PFSK-1 (cell line): ENCODE results near the gene TMEM212.
A peak's percentile ranks its signal among the peaks of the same experiment; 100 is the strongest.

Source experiments
- FOXP2 ChIP-seq: optimal IDR thresholded peaks from 2 replicates; pipeline ENCODE3; 2011; ENCODE audit warnings: borderline replicate concordance, control low read depth, inconsistent platforms; ENCODE audit not compliant: insufficient read depth; ENCODE audit errors: extremely low read length, extremely low read depth
- POLR2AphosphoS5 ChIP-seq: IDR thresholded peaks from 2 replicates; pipeline ENCODE4 v1.6.1; 2012; ENCODE audit warnings: low read depth, mild to moderate bottlenecking, control low read depth, low read length, moderate library complexity
- REST ChIP-seq, 2 experiments: IDR thresholded peaks; 2 replicates each; pipeline versions ENCODE4 v1.6.1 to v1.8.0; 2011 to 2012; ENCODE audit warnings: low read depth in 2 of 2, low read length in 2 of 2, control low read depth in 1 of 2, inconsistent platforms in 1 of 2, mild to moderate bottlenecking in 1 of 2, moderate library complexity in 1 of 2; ENCODE audit not compliant: insufficient read depth in 1 of 2
- SIN3A ChIP-seq: IDR thresholded peaks from 2 replicates; pipeline ENCODE4 v1.6.1; 2012; ENCODE audit warnings: mild to moderate bottlenecking, low read length, moderate library complexity, borderline replicate concordance; ENCODE audit not compliant: insufficient read depth
- TAF1 ChIP-seq: IDR thresholded peaks from 2 replicates; pipeline ENCODE4 v1.6.1; 2012; ENCODE audit warnings: low read length, control low read depth, borderline replicate concordance; ENCODE audit not compliant: insufficient read depth

The TMEM212 gene

GRCh38 chr3:171809861-171810628 is 33.1 kb upstream of the TMEM212 start, which contains the start of gene PLD1:
TSS of gene PLD1 (minus strand) at chr3:171810483. CDS start at chr3:171738051, 72,432 bp downstream.
- TF ChIP-seq FOXP2: peak; percentile 29
- no peak for TF ChIP-seq POLR2AphosphoS5

- no peak for TF ChIP-seq TAF1
- no peak for TF ChIP-seq POLR2AphosphoS5
- TF ChIP-seq REST (IDR thresholded peaks at IDR 0.05; ENCODE audit: insufficient read depth in 1 of 2, low read depth in 2 of 2, low read length in 2 of 2): no peak
- TF ChIP-seq FOXP2: no peak
- no peak for TF ChIP-seq SIN3A
These were observed 32.4 kb upstream of the TMEM212 start for GRCh38 chr3:171810629-171811294.

- no peak for TF ChIP-seq TAF1
- TF ChIP-seq FOXP2: no peak
- TF ChIP-seq POLR2AphosphoS5: no peak
- TF ChIP-seq SIN3A: no peak
- no peak for TF ChIP-seq REST (IDR thresholded peaks at IDR 0.05; ENCODE audit: insufficient read depth in 1 of 2, low read depth in 2 of 2, low read length in 2 of 2)
These were observed 31.7 kb upstream of the TMEM212 start for GRCh38 chr3:171811295-171811912.

GRCh38 chr3:171811913-171812335 is 31.2 kb upstream of the TMEM212 start:
- no peak for TF ChIP-seq TAF1
- no peak for TF ChIP-seq SIN3A
- no peak for TF ChIP-seq REST (IDR thresholded peaks at IDR 0.05; ENCODE audit: insufficient read depth in 1 of 2, low read depth in 2 of 2, low read length in 2 of 2)
- TF ChIP-seq FOXP2: no peak
- TF ChIP-seq POLR2AphosphoS5: no peak

- no peak for TF ChIP-seq TAF1
- TF ChIP-seq REST (IDR thresholded peaks at IDR 0.05; ENCODE audit: insufficient read depth in 1 of 2, low read depth in 2 of 2, low read length in 2 of 2): no peak
These were observed 30.3 kb upstream of the TMEM212 start for GRCh38 chr3:171812811-171813210.
